NCI-H2029 (cell line): Measurements from ENCODE around the gene RXRA.
"Not testable (repeated sequence)": the region's sequence is repeated elsewhere in the genome, so short reads cannot be mapped to it uniquely, and the experiment has no call there.

Experiments
- DNase-seq: peaks from one replicate; lab custom pipeline; 2025; lab: John Stamatoyannopoulos, UW

The RXRA gene

GRCh38 chr9:134293611-134294152 is 32.6 kb upstream of the RXRA start:
- no peak for DNase-seq

- no peak for DNase-seq
These were observed 31.8 kb upstream of the RXRA start for GRCh38 chr9:134294153-134295071.

GRCh38 chr9:134295101-134295745 is 31.0 kb upstream of the RXRA start:
- no peak for DNase-seq

GRCh38 chr9:134295746-134296250 is 30.5 kb upstream of the RXRA start:
- no peak for DNase-seq

- no peak for DNase-seq
These were observed 29.8 kb upstream of the RXRA start for GRCh38 chr9:134296301-134297082.

GRCh38 chr9:134297083-134297410 is 29.2 kb upstream of the RXRA start:
- DNase-seq = no peak

GRCh38 chr9:134297576-134297975 is 28.7 kb upstream of the RXRA start:
- no peak for DNase-seq

GRCh38 chr9:134298000-134298399 is 28.3 kb upstream of the RXRA start:
- DNase-seq = no peak

GRCh38 chr9:134299068-134299467 is 27.2 kb upstream of the RXRA start:
- DNase-seq = no peak

- DNase-seq = peak; percentile 60
These were observed 26.4 kb upstream of the RXRA start for GRCh38 chr9:134299883-134300282.

GRCh38 chr9:134301387-134302129 is 24.7 kb upstream of the RXRA start:
- no peak for DNase-seq

- no peak for DNase-seq
These were observed 24.0 kb upstream of the RXRA start for GRCh38 chr9:134302130-134302817.

- DNase-seq = no peak
These were observed 22.7 kb upstream of the RXRA start for GRCh38 chr9:134303601-134304000.

- DNase-seq = no peak
These were observed 22.0 kb upstream of the RXRA start for GRCh38 chr9:134304261-134304660.

GRCh38 chr9:134304690-134305089 is 21.6 kb upstream of the RXRA start:
- DNase-seq = no peak

GRCh38 chr9:134305533-134305932 is 20.7 kb upstream of the RXRA start:
- DNase-seq = no peak

GRCh38 chr9:134306042-134306441 is 20.2 kb upstream of the RXRA start:
- not testable (repeated sequence) for DNase-seq

- DNase-seq = no peak
These were observed 19.3 kb upstream of the RXRA start for GRCh38 chr9:134306636-134307600.
